Esophagus (tissue), 2 donors: ENCODE results near the gene IMPDH1. TPM values are rescaled to one million over a fixed set of nuclear protein-coding genes. Genes with fewer than 3 reads are reported as not detected.

Source experiments
- H3K27ac ChIP-seq, 2 donors: one replicate each; pipeline ENCODE4 v1.5.1; 2013; ENCODE audit warnings: low read depth in 2 of 2, mild to moderate bottlenecking in 2 of 2, inconsistent platforms in 1 of 2, low read length in 1 of 2, moderate library complexity in 1 of 2
- H3K27me3 ChIP-seq, 2 donors: one replicate each; pipeline ENCODE4 v1.6.1; 2013; ENCODE audit warnings: low read length in 2 of 2, control low read depth in 1 of 2, mild to moderate bottlenecking in 1 of 2; ENCODE audit not compliant: insufficient read depth in 2 of 2, control insufficient read depth in 1 of 2
- H3K36me3 ChIP-seq, 2 donors: one replicate each; pipeline ENCODE4 v1.6.1; 2013; ENCODE audit warnings: low read length in 1 of 2; ENCODE audit not compliant: control insufficient read depth in 2 of 2, insufficient read depth in 2 of 2
- H3K4me1 ChIP-seq, 2 donors: one replicate each; pipeline ENCODE4 v1.6.1; 2013; ENCODE audit warnings: low read length in 1 of 2; ENCODE audit not compliant: control insufficient read depth in 2 of 2, insufficient read depth in 2 of 2
- H3K4me3 ChIP-seq, 2 donors: one replicate each; pipeline ENCODE4 v1.5.1; 2013; ENCODE audit warnings: low read length in 2 of 2, mild to moderate bottlenecking in 2 of 2, low read depth in 1 of 2, moderate library complexity in 1 of 2
- H3K9me3 ChIP-seq, 2 donors: one replicate each; pipeline ENCODE4 v1.6.1; 2013; ENCODE audit warnings: mild to moderate bottlenecking in 2 of 2, low read depth in 1 of 2, low read length in 1 of 2, moderate library complexity in 1 of 2; ENCODE audit not compliant: control insufficient read depth in 2 of 2, insufficient read depth in 1 of 2
- WGBS, 2 donors: extraction: QIAGEN DNeasy Blood & Tissue Kit; methylation state at CpG; one replicate each; pipeline ENCODE4 v1.1.7; 2013; 5-methylcytosine and 5-hydroxymethylcytosine counted together
- polyA plus RNA-seq, 2 donors: library from polyadenylated mRNA; stranded (reverse); fragments of 200-250 nt; gene quantifications; one replicate each; pipeline ENCODE4 v1.2.3, GENCODE V29; 2013
- donor health status: healthy with polysubstance abuse.
- donor health status: Bipolar disorder and iron deficiency.

The IMPDH1 gene
- polyA plus RNA-seq, 2 donors, result 19.4 to 25.7 TPM

DNA sequence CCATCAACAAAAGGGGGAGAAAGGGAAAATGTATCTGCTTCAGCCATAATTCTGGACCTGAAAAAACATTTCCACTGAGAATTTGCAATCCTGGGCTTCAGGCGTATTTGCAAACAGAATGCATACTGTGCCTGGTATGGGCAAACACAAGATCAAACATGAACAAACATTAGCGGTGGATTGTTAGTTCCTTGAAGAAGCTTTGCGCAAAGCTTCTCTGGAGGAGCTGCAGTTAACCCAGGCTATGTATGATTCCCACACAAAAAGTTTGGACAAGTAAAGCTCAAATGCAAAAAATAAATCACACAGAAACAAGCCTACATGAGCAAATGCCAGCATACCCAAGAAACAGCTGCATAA lies 25.5 kb upstream of the IMPDH1 start:
- Histone ChIP-seq H3K4me3 (no peak overlapping the region), H3K4me1 (peaks cover 0 to 9% of the 10 kb centered on the region in 2 donors), H3K9me3 (no peaks in the 10 kb centered on the region), H3K36me3 (no peaks in the 10 kb centered on the region), H3K27me3 (no peaks in the 10 kb centered on the region), H3K27ac (peak overlapping the region in 1 of 2 donors; percentile 34)
- 41 to 43% methylated on average over 3 of the region's 3 CpGs for WGBS, 2 donors

DNA sequence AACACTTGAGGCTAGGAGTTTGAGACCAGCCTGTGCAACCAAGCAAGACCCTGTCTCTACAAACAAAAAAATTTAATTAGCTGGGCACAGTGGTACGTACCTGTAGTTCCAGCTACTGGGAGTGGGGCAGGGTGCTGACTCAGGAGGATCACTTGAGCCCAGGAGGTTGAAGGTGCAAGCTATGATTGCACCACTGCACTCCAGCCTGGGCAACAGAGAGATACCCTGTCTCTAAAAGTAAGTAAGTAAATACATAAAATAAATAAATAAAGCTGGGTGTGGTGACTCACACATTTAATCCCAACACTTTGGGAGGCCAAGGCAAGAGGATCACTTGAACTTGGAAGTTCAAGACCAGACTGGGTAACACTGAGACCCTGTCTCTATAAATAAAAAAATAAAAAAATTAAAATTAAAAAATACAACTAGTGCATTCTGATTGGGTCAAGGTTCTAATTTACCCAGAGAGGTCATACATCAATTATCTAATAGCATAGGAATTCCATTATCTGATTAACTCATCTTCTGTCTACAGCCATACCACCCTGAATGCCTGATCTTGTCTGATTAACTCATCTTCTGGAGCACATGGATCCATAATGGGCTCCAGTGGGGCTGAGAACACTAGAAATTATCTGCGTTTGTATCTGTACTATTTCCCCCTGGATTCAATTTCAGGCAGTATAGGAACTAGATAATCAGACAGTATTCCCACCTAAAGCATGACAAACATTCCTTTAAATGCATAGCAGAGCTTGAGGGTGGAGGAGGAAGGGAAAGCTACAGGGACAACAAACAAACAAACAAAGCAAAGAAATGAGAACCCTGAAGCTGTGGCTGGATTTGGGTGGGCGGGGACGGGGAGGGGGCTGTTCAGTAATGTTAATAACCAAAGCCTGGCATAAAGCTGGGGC lies 24.9 kb upstream of the IMPDH1 start:
- 57 to 61% methylated on average over 4 of the region's 4 CpGs for WGBS, 2 donors
- Histone ChIP-seq H3K36me3 (no peaks in the 10 kb centered on the region), H3K27ac (peak overlapping the region in 1 of 2 donors; percentile 34), H3K4me1 (peaks cover 0 to 9% of the 10 kb centered on the region in 2 donors), H3K9me3 (no peaks in the 10 kb centered on the region), H3K4me3 (no peak overlapping the region), H3K27me3 (no peaks in the 10 kb centered on the region)

DNA sequence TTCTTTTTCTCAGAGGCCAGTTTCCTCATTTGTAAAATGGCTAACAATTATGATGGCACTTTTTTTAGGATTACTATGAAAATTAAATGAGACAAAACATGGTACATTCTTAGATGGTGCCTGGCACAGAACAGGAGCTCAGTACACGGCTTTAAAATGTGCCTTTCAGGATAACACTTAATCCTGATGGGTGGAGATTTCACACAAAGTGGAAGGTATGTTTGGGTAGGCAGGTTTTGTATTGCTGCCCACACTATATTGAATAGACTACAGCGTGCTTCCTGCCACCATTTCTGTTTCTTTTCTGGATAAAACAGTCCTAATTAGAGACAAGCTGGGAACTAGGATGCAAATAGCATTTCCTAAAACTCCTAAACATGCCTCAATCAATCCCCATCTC lies 22.0 kb upstream of the IMPDH1 start:
- H3K4me1 ChIP-seq, result peaks cover 0 to 9% of the 10 kb centered on the region in 2 donors
- H3K9me3 ChIP-seq, result no peaks in the 10 kb centered on the region
- peak overlapping the region; percentile 82 to 88 for H3K27ac ChIP-seq
- H3K27me3 ChIP-seq, result no peaks in the 10 kb centered on the region
- H3K4me3 ChIP-seq, result no peak overlapping the region
- no peaks in the 10 kb centered on the region for H3K36me3 ChIP-seq
- 41 to 62% methylated on average over 2 of the region's 2 CpGs for WGBS, 2 donors

DNA sequence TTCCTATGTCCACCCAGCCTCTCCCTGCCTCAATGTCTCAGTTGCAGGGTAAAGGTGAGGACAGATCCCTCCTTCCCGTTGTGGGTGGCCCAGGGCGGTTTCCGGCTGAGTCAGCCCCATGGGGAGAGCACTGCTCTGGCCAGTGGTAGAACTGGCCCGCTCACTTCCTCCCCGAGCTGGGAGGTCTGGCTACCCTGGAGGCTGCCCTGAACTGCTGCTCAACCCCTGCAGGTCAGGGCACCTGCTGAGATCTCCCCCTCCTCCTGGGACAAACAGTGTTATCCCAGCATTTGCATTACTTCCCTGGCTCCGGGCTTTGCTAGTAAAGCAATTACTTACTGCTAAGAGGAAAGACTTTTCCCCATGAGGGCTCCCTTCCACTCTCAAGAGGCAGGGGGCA lies 21.4 kb upstream of the IMPDH1 start:
- no peaks in the 10 kb centered on the region for H3K27me3 ChIP-seq
- no peaks in the 10 kb centered on the region for H3K36me3 ChIP-seq
- 50 to 60% methylated on average over 6 of the region's 6 CpGs for WGBS, 2 donors
- peak overlapping the region; percentile 82 to 88 for H3K27ac ChIP-seq
- no peak overlapping the region for H3K4me3 ChIP-seq
- no peaks in the 10 kb centered on the region for H3K9me3 ChIP-seq
- H3K4me1 ChIP-seq, result peaks cover 0 to 9% of the 10 kb centered on the region in 2 donors

DNA sequence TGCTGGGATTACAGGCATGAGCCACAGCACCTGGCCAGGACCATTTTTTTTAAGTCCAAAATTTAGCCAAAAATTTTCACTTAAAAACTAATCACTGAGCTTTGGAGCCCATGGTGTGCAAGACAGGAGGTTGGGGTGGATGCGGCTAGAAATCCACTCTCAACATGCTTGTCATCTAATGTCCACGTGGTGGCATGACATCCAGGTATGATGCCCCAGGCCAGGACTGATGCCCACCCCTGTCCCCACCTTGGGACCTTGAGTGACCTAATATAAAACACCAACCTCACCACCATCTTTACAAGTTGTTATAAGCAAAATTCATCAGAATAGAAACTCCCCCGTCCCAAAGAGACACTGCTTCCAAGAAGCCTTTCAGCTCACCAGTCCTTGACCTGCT lies 20.4 kb upstream of the IMPDH1 start:
- 81 to 86% methylated on average over 3 of the region's 3 CpGs for WGBS, 2 donors

DNA sequence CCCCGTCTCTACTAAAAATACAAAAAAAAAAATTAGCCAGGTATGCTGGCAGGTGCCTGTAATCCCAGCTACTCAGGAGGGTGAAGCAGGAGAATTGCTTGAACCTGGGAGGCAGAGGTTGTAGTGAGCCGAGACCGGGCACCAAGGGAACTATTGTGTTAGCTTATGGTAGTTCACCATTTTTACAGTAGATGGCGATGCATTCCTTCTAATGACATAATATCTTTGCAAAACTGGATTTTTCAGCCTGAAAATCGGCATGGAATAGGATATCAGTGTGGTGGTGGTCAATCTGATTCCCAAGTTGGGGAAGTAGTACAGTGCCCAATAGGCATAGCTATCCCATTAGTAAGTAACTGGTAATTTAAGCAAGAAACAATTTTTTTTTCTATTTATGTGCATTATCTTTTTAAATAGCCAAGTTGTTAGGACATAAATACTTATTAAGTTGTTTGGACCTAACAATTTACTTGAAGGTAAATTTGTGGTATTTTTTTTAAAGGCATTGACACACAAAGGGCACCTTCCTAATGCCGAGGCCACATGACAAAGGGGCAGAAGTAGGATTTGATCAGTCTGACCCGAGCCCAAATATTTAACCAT lies 17.6 kb upstream of the IMPDH1 start:
- H3K27ac ChIP-seq, result no peak overlapping the region
- H3K4me1 ChIP-seq, result peaks cover 0 to 9% of the 10 kb centered on the region in 2 donors
- no peaks in the 10 kb centered on the region for H3K36me3 ChIP-seq
- H3K9me3 ChIP-seq, result no peaks in the 10 kb centered on the region
- H3K4me3 ChIP-seq, result no peak overlapping the region
- WGBS, 2 donors, result 12 to 15% methylated on average over 7 of the region's 7 CpGs
- H3K27me3 ChIP-seq, result no peaks in the 10 kb centered on the region

More for the DNA sequence above, 20.4 kb upstream of the IMPDH1 start:
- Histone ChIP-seq H3K36me3 (no peaks in the 10 kb centered on the region), H3K27ac (peak overlapping the region; percentile 81 to 88), H3K4me1 (peaks cover 0 to 9% of the 10 kb centered on the region in 2 donors), H3K27me3 (no peaks in the 10 kb centered on the region), H3K4me3 (no peak overlapping the region), H3K9me3 (no peaks in the 10 kb centered on the region)

DNA sequence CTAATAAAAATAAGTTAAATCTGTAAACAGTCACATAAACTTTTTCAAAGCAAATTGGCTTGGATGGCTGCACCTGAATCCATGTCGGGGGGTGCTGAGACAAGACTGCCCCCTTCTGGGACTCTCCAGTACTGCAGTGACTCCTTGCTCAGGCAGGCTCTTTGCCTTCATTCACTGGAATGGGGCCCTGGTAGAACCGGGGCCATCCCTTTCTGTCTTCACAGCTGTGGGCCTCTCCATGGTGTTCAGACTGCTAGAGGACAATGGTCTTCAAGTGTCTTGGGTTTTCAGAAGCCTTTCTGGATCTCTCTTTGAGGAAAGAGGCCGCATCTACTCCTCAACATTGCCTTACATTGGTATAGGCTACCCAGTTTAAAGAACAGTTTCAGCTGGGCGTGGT lies 16.1 kb upstream of the IMPDH1 start:
- Histone ChIP-seq H3K4me1 (peaks cover 0 to 4% of the 10 kb centered on the region in 2 donors), H3K4me3 (no peak overlapping the region), H3K9me3 (no peaks in the 10 kb centered on the region), H3K36me3 (no peaks in the 10 kb centered on the region), H3K27me3 (no peaks in the 10 kb centered on the region), H3K27ac (no peak overlapping the region)
- WGBS, 2 donors, result 39 to 40% methylated on average over 4 of the region's 4 CpGs

DNA sequence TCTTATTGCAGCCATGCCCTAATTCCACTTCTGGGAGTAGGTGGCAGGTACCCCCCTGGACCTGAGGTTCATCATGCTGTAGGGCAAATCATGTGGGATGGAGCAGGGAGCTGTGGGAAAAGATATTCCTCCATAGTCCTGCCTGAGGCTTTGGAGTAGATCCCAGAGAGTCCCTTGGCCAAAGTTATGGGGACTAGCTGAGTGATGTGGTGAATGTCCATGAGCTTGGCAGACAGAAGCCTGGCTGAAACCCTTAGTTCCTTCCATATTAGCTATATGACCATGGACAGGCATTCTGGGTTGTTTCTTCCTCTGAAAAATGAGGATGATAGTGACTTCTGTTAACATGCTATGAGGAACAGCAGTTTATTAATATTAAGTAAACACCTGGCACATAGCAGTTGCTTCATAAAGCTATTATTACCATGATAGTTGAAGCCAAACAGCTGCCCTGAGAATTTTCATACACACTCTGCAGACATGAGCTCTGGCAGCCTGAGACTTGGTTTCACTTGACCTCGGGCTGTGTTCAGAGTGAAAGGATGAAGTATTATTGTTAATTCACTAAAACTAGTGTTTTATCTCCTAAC lies 15.0 kb upstream of the IMPDH1 start:
- H3K4me3 ChIP-seq, result no peak overlapping the region
- H3K27ac ChIP-seq, result no peak overlapping the region
- WGBS, 2 donors, result 42 to 49% methylated on average over 1 of the region's 1 CpG
- H3K9me3 ChIP-seq, result no peaks in the 10 kb centered on the region
- no peaks in the 10 kb centered on the region for H3K4me1 ChIP-seq
- H3K36me3 ChIP-seq, result no peaks in the 10 kb centered on the region
- H3K27me3 ChIP-seq, result no peaks in the 10 kb centered on the region

DNA sequence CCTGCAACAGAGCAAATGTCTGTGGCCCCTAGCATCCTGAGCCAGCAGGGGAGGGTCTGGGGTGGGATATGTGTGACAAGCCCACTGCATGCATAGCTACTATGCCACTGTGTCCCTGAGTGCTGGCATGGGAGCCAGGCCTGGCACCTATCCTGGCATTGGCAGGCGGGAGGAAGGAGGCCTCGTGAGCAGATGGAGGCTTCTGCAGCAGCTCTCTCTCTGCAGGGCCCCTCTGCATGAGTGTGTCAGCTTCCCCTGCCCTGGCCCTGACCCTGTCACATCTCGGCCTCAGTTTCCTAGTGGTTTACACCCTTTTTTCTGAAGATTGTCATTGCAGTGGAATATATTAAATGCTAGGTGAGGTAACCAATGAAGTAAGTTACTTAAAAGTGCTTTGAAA lies 13.1 kb upstream of the IMPDH1 start:
- H3K27me3 ChIP-seq, result no peaks in the 10 kb centered on the region
- no peaks in the 10 kb centered on the region for H3K36me3 ChIP-seq
- 79 to 86% methylated on average over 3 of the region's 3 CpGs for WGBS, 2 donors
- no peaks in the 10 kb centered on the region for H3K4me1 ChIP-seq
- H3K4me3 ChIP-seq, result no peak overlapping the region
- H3K27ac ChIP-seq, result no peak overlapping the region
- H3K9me3 ChIP-seq, result no peaks in the 10 kb centered on the region
